Measurements from ENCODE around the gene EPC1. TPM values are rescaled to one million over a fixed set of nuclear protein-coding genes. Genes with fewer than 3 reads are reported as not detected.
"Not testable (repeated sequence)": the region's sequence is repeated elsewhere in the genome, so short reads cannot be mapped to it uniquely, and the experiment has no call there.

The EPC1 gene
- total RNA-seq, 2 donors from 2014 or later: 32.3 to 36.9 TPM

GRCh38 chr10:32253821-32254220 is 93.1 kb downstream of the EPC1 start:
- intact Hi-C loops (cut with DNase I, micrococcal nuclease): no loop called here
- ATAC-seq (peak; percentile 31), DNase-seq (no peak)

GRCh38 chr10:32253276-32253675 is 93.7 kb downstream of the EPC1 start:
- ATAC-seq (peak; percentile 96), DNase-seq (peak; percentile 36 to 48)
- intact Hi-C loops (cut with DNase I, micrococcal nuclease): no loop called here

GRCh38 chr10:32250489-32250888 is 96.5 kb downstream of the EPC1 start:
- DNase-seq; ATAC-seq; intact Hi-C loops (cut with DNase I, micrococcal nuclease): not testable (repeated sequence)

- DNase-seq: no peak
- no peak for ATAC-seq
- intact Hi-C loops (cut with DNase I, micrococcal nuclease): no loop called here
These were observed 100.3 kb downstream of the EPC1 start for GRCh38 chr10:32246685-32247084.

GRCh38 chr10:32245760-32246159 is 101.2 kb downstream of the EPC1 start:
- DNase-seq: no peak
- intact Hi-C loops (cut with DNase I, micrococcal nuclease): no loop called here
- ATAC-seq: no peak

GRCh38 chr10:32244421-32245207 is 102.3 kb downstream of the EPC1 start:
- ATAC-seq (no peak), DNase-seq (no peak)
- intact Hi-C loops (cut with DNase I, micrococcal nuclease): no loop called here

GRCh38 chr10:32244011-32244410 is 102.9 kb downstream of the EPC1 start:
- DNase-seq (no peak), ATAC-seq (no peak)
- intact Hi-C loops (cut with DNase I, micrococcal nuclease): no loop called here

GRCh38 chr10:32241946-32242345 is 105.0 kb downstream of the EPC1 start:
- intact Hi-C loops (cut with DNase I, micrococcal nuclease): no loop called here
- ATAC-seq (no peak), DNase-seq (no peak)

- intact Hi-C loops (cut with DNase I, micrococcal nuclease): no loop called here
- DNase-seq (no peak), ATAC-seq (no peak)
These were observed 106.5 kb downstream of the EPC1 start for GRCh38 chr10:32240471-32240870.

- no peak for ATAC-seq
- intact Hi-C loops (cut with DNase I, micrococcal nuclease): no loop called here
- DNase-seq: no peak
These were observed 107.2 kb downstream of the EPC1 start for GRCh38 chr10:32239769-32240168.

- intact Hi-C loops (cut with DNase I, micrococcal nuclease): no loop called here
- no peak for ATAC-seq
- no peak for DNase-seq
These were observed 109.2 kb downstream of the EPC1 start for GRCh38 chr10:32237644-32238345.

GRCh38 chr10:32234471-32234870 is 112.5 kb downstream of the EPC1 start:
- no peak for ATAC-seq
- no peak for DNase-seq
- intact Hi-C loops (cut with DNase I, micrococcal nuclease): no loop called here

GRCh38 chr10:32233375-32233774 is 113.6 kb downstream of the EPC1 start:
- intact Hi-C loops (cut with DNase I, micrococcal nuclease); DNase-seq; ATAC-seq: not testable (repeated sequence)

GRCh38 chr10:32232378-32232777 is 114.6 kb downstream of the EPC1 start:
- intact Hi-C loops (cut with DNase I, micrococcal nuclease): no loop called here
- DNase-seq (no peak), ATAC-seq (no peak)

GRCh38 chr10:32229788-32230187 is 117.2 kb downstream of the EPC1 start:
- intact Hi-C loops (cut with DNase I, micrococcal nuclease); DNase-seq; ATAC-seq: not testable (repeated sequence)

- DNase-seq (no peak), ATAC-seq (peak; percentile 84)
- intact Hi-C loops (cut with DNase I, micrococcal nuclease): no loop called here
These were observed 117.8 kb downstream of the EPC1 start for GRCh38 chr10:32229170-32229569.

- no peak for ATAC-seq
- intact Hi-C loops (cut with DNase I, micrococcal nuclease): no loop called here
- DNase-seq: no peak
These were observed 119.2 kb downstream of the EPC1 start for GRCh38 chr10:32227802-32228201.

GRCh38 chr10:32226624-32227023 is 120.3 kb downstream of the EPC1 start:
- intact Hi-C loops (cut with DNase I, micrococcal nuclease): no loop called here
- ATAC-seq: no peak
- no peak for DNase-seq

- ATAC-seq (no peak), DNase-seq (no peak)
- intact Hi-C loops (cut with DNase I, micrococcal nuclease): no loop called here
These were observed 121.0 kb downstream of the EPC1 start for GRCh38 chr10:32225976-32226375.

GRCh38 chr10:32222376-32222775 is 124.6 kb downstream of the EPC1 start:
- intact Hi-C loops (cut with DNase I, micrococcal nuclease); ATAC-seq; DNase-seq: not testable (repeated sequence)
